Tongue (tissue), 2 donors: ENCODE measurements around the gene SLC25A21. TPM values are rescaled to one million over a fixed set of nuclear protein-coding genes. Genes with fewer than 3 reads are reported as not detected.
A peak's percentile ranks its signal among the peaks of the same experiment; 100 is the strongest.
"Not testable (repeated sequence)": the region's sequence is repeated elsewhere in the genome, so short reads cannot be mapped to it uniquely, and the experiment has no call there.

Experiments
- DNase-seq: peaks from one replicate; pipeline ENCODE4 v3.0.0-alpha.2; 2015
- total RNA-seq: library from RNA; depleted of rRNA; stranded (reverse); fragments of >200 nt; gene quantifications from one replicate; pipeline ENCODE4 v1.2.3, GENCODE V29; 2014

SLC25A21 gene
- total RNA-seq = 1.3 TPM

GRCh38 chr14:37172024-37172869 lies at the start of gene SLC25A21:
Gene SLC25A21, minus strand, starts transcription at chr14:37172606.
- DNase-seq = peak; percentile 91

GRCh38 chr14:37221073-37221472 lies 48.7 kb upstream of the SLC25A21 start:
- no peak for DNase-seq

GRCh38 chr14:37215345-37215744 lies 42.9 kb upstream of the SLC25A21 start:
- DNase-seq = no peak

- no peak for DNase-seq
Observed at GRCh38 chr14:37213016-37213415, 40.6 kb upstream of the SLC25A21 start.

GRCh38 chr14:37210448-37210847 lies 38.0 kb upstream of the SLC25A21 start:
- no peak for DNase-seq

GRCh38 chr14:37209617-37210016 lies 37.2 kb upstream of the SLC25A21 start:
- not testable (repeated sequence) for DNase-seq

GRCh38 chr14:37205623-37206605 lies 33.5 kb upstream of the SLC25A21 start:
- not testable (repeated sequence) for DNase-seq

- no peak for DNase-seq
Observed at GRCh38 chr14:37203423-37203822, 31.0 kb upstream of the SLC25A21 start.

- DNase-seq = no peak
Observed at GRCh38 chr14:37202812-37203211, 30.4 kb upstream of the SLC25A21 start.

GRCh38 chr14:37202265-37202664 lies 29.9 kb upstream of the SLC25A21 start:
- no peak for DNase-seq

GRCh38 chr14:37201724-37202123 lies 29.3 kb upstream of the SLC25A21 start:
- no peak for DNase-seq

GRCh38 chr14:37198907-37199306 lies 26.5 kb upstream of the SLC25A21 start:
- no peak for DNase-seq

GRCh38 chr14:37198273-37198598 lies 25.8 kb upstream of the SLC25A21 start:
- DNase-seq = no peak

GRCh38 chr14:37197421-37198272 lies 25.2 kb upstream of the SLC25A21 start, which contains the start of gene MIPOL1:
Gene MIPOL1, plus strand, starts transcription at chr14:37197937. Its CDS starts 49,952 bp downstream, at chr14:37247889.
- peak; percentile 94 for DNase-seq

GRCh38 chr14:37196604-37197420 lies 24.4 kb upstream of the SLC25A21 start:
- peak; percentile 4 for DNase-seq

GRCh38 chr14:37195327-37195726 lies 22.9 kb upstream of the SLC25A21 start:
- DNase-seq = no peak

GRCh38 chr14:37194698-37195097 lies 22.3 kb upstream of the SLC25A21 start:
- DNase-seq = no peak

- not testable (repeated sequence) for DNase-seq
Observed at GRCh38 chr14:37189733-37190132, 17.3 kb upstream of the SLC25A21 start.

- not testable (repeated sequence) for DNase-seq
Observed at GRCh38 chr14:37187840-37188577, 15.6 kb upstream of the SLC25A21 start.

- DNase-seq = no peak
Observed at GRCh38 chr14:37187294-37187693, 14.9 kb upstream of the SLC25A21 start.
